HepG2 (cell line): ENCODE measurements around the gene ITPRIP. TPM values are rescaled to one million over a fixed set of nuclear protein-coding genes. Genes with fewer than 3 reads are reported as not detected.

Source experiments
- ARID5B ChIP-seq: IDR thresholded peaks from 2 replicates; pipeline ENCODE4 v1.4.0; 2020; ENCODE audit warnings: mild to moderate bottlenecking, missing genetic modification reagents
- BCLAF1 ChIP-seq: fragments of 450-650 bp; IDR thresholded peaks from 2 replicates; pipeline ENCODE4 v1.6.1; 2017; ENCODE audit warnings: mild to moderate bottlenecking
- HMGA1 ChIP-seq: sonication (generic); formaldehyde crosslinking; conservative IDR thresholded peaks from 2 replicates; pipeline ENCODE4 v1.4.0; 2020; ENCODE audit warnings: missing genetic modification reagents
- NFKB2 ChIP-seq: sonication (generic); formaldehyde crosslinking; IDR thresholded peaks from 2 replicates; pipeline ENCODE4 v1.4.0; 2020; ENCODE audit warnings: missing genetic modification reagents, borderline replicate concordance
- SOX5 ChIP-seq: IDR thresholded peaks from 2 replicates; pipeline ENCODE4 v1.6.1; 2016; ENCODE audit warnings: borderline replicate concordance
- TARDBP ChIP-seq: sonication (generic); formaldehyde crosslinking; IDR thresholded peaks from 2 replicates; pipeline ENCODE4 v1.8.0; 2022; ENCODE audit warnings: mild to moderate bottlenecking, missing genetic modification reagents
- ZFP36L2 ChIP-seq: sonication (generic); formaldehyde crosslinking; IDR thresholded peaks from 2 replicates; pipeline ENCODE4 v1.4.0; 2020; ENCODE audit warnings: missing genetic modification reagents
- polyA plus RNA-seq, 8 experiments: library from polyadenylated mRNA; depleted of rRNA in 3 of 8; stranded (reverse) in 7 of 8; unstranded in 1 of 8; fragments of >200 nt; fragmentation: Illumina TruSeq in 4 of 8; extraction: Trizol in 4 of 8; gene quantifications; 2 replicates each; pipeline versions ENCODE4 v1.2.1 to v1.2.3, GENCODE V29; 2011 to 2016; ENCODE audit warnings: low read depth in 4 of 8, missing spikeins in 1 of 8, mixed read lengths in 1 of 8; ENCODE audit not compliant: insufficient read depth in 1 of 8
- total RNA-seq, 5 experiments: library from RNA; depleted of rRNA; stranded (reverse); fragments of >200 nt; fragmentation: Illumina TruSeq; extraction: Trizol; gene quantifications; 2 replicates each; pipeline ENCODE4 v1.2.3, GENCODE V29; 2016; ENCODE audit warnings: low read depth in 1 of 5

ITPRIP gene
- total and polyA plus RNA-seq, 2 of the 13 experiments (the other 11 are each of a cell fraction or from before 2014, with no cell fraction given): 1.00 to 2.8 TPM

- TF ChIP-seq BCLAF1 (no peak), HMGA1 (CRISPR knock-in tag) (no peak), TARDBP (CRISPR knock-in tag) (no peak), SOX5 (no peak), ARID5B (CRISPR knock-in tag) (no peak), NFKB2 (CRISPR knock-in tag) (no peak), ZFP36L2 (CRISPR knock-in tag) (no peak)
Observed at GRCh38 chr10:104376784-104377300, 38.6 kb upstream of the ITPRIP start (continued).
